GM12892 (cell line): Measurements from ENCODE around the gene CADM4.

Experiments
- DNase-seq: peaks from one replicate; pipeline ENCODE4 v3.0.0; 2011; ENCODE audit not compliant: insufficient read length
- FAIRE-seq: peaks from 2 replicates; lab custom pipeline; 2011; peaks lifted over from hg19 to GRCh38; lab: Jason Lieb, UNC
- POLR2A ChIP-seq: IDR thresholded peaks from 2 replicates; pipeline ENCODE4 v1.6.1; 2011; ENCODE audit warnings: low read depth, low read length, control low read depth
- POLR2AphosphoS5 ChIP-seq: IDR thresholded peaks from 2 replicates; pipeline ENCODE4 v1.6.1; 2011; ENCODE audit warnings: low read depth, low read length, control low read depth
- TAF1 ChIP-seq: IDR thresholded peaks from 2 replicates; pipeline ENCODE4 v1.6.1; 2011; ENCODE audit warnings: low read depth, mild to moderate bottlenecking, control low read depth, low read length, borderline replicate concordance

The CADM4 gene

GRCh38 chr19:43584484-43584883, 55.2 kb downstream of the CADM4 start:
- no peak for FAIRE-seq
- TF ChIP-seq TAF1 (no peak), POLR2AphosphoS5 (no peak), POLR2A (no peak)

GRCh38 chr19:43582495-43582894, 57.2 kb downstream of the CADM4 start:
- FAIRE-seq: no peak
- DNase-seq: no peak
- TF ChIP-seq POLR2AphosphoS5: no peak
- no peak for TF ChIP-seq POLR2A
- no peak for TF ChIP-seq TAF1

More at GRCh38 chr19:43584484-43584883, 55.2 kb downstream of the CADM4 start:
- DNase-seq: no peak

GRCh38 chr19:43581467-43581866, 58.2 kb downstream of the CADM4 start:
- TF ChIP-seq TAF1 (no peak), POLR2AphosphoS5 (no peak), POLR2A (no peak)
- no peak for DNase-seq
- FAIRE-seq: no peak

GRCh38 chr19:43578787-43579186, 60.9 kb downstream of the CADM4 start:
- no peak for TF ChIP-seq POLR2A
- TF ChIP-seq POLR2AphosphoS5: no peak
- no peak for TF ChIP-seq TAF1
- FAIRE-seq (no peak), DNase-seq (no peak)

DNA sequence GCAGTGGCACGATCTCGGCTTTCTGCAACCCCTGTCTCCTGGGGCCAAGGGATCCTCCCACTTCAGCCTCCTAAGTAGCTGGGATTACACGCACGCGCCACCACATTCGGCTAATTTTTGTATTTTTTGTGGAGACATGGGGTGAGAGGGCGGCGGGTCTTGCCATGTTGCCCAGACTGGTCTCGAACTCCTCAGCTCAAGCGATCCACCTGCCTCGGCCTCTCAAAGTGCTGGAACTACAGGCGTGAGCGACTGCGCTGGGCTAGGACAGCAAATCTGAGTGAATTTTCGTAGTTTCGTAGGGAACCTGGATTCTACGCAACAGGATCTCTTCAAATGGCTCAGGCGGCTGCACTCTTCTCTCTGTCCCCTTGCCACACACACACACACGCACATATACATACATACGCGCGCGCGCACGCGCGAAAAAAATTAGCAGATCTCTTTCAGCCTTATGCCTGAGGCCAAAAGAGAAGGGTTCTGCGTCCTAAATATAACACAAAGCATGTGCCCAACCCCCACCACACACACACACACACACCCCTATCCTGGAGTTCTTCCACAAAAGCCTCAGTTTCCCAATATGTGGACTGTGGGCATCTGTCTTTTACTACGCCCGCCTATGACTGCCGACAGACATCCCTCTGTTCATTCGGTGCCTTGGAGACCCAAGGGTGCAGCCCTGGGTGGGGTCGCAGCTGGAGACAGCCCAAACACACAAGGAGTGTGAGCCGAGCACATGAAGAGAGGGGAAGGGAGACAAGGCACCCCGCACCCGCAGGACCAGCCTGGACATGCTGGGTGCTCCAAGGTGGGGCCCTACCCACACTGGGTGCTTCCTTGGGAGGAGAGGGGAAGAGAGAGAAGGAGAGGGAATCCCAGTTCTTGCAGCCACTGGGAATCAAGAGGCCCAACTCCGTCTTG, 63.4 kb downstream of the CADM4 start:
- no peak for DNase-seq
- TF ChIP-seq POLR2A (no peak), TAF1 (no peak), POLR2AphosphoS5 (no peak)
- no peak for FAIRE-seq

- peak; percentile 100 for FAIRE-seq
- TF ChIP-seq POLR2A (peak; percentile 67; the same call in 1 of the 2 replicates), POLR2AphosphoS5 (peak; percentile 61; the same call in 1 of the 2 replicates), TAF1 (0 out of 2 replicates have a peak, but pooled peaks have one; percentile 18)
Measured at GRCh38 chr19:43575156-43575950, 64.3 kb downstream of the CADM4 start, which contains the start of the genes PINLYP and XRCC1. Gene PINLYP, plus strand, starts transcription at chr19:43575801. Its CDS starts 1,391 bp downstream, at chr19:43577192. Gene XRCC1, minus strand, starts transcription at chr19:43575527. Its CDS starts 69 bp downstream, at chr19:43575458.

DNA sequence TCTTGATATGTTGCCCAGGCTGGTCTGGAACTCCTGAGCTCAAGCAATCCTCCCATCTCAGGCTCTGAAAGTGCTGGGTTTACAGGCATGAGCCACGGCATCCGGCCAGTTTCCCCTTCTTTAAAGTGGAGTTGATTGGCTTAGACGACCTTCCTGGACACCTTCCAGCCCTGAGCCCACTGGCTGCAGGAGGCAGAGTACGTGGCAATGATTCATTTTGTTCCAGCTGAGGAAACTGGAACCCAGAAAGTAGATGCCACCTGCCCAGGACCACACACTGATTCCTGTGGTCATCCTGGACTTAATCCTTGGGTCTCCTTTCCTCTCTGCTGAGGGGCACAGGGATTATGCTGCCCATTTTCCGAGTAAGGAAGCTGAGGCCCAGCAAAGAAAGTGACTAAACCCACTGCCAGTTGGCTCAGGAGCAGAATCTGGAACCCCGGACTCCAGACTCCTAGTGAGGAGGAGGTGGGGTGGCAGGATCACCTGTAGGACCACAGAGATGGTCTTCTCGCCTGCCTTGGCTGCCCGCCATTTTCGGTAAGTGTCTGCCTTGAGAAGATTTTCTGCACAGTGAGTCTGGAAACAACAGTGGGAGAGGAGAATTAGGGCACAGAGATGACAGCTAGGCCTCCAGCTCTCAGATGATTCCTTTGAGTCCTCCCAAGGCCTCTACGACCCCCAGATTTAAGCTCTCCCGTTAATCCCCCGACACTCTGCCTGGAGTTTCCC, 65.1 kb downstream of the CADM4 start:
- FAIRE-seq (no peak), DNase-seq (no peak)
- TF ChIP-seq POLR2A (no peak), TAF1 (no peak), POLR2AphosphoS5 (no peak)

More at GRCh38 chr19:43575156-43575950, 64.3 kb downstream of the CADM4 start, which contains the start of the genes PINLYP and XRCC1:
- peak; percentile 94 for DNase-seq
